BE2C (cell line): ENCODE data around the gene CPT1B.
A peak's percentile ranks its signal among the peaks of the same experiment; 100 is the strongest.

Source experiments
- DNase-seq: peaks from one replicate; pipeline ENCODE4 v3.0.0-alpha.2; 2020
- H3K27me3 ChIP-seq: fragments of 250-450 bp; sonication (Bioruptor Pico); 2 replicates; pipeline ENCODE4 v1.5.1; 2020; ENCODE audit warnings: mild to moderate bottlenecking
- H3K36me3 ChIP-seq: fragments of 250-450 bp; sonication (Bioruptor Pico); 2 replicates; pipeline ENCODE4 v1.5.1; 2020; ENCODE audit warnings: mild to moderate bottlenecking
- H3K4me1 ChIP-seq: fragments of 250-450 bp; sonication (Bioruptor Pico); 2 replicates; pipeline ENCODE4 v1.5.1; 2020
- H3K4me3 ChIP-seq: 2 replicates; pipeline ENCODE4 v1.5.1; 2011; ENCODE audit warnings: low read depth, low read length
- H3K9me3 ChIP-seq: fragments of 250-450 bp; sonication (Bioruptor Pico); 2 replicates; pipeline ENCODE4 v1.5.1; 2020
- TF ChIP-seq, protein P1 (sequence below): IDR thresholded peaks from 2 replicates; pipeline ENCODE4 v1.5.1; 2012; ENCODE audit warnings: mild to moderate bottlenecking, low read depth, low read length

Gene CPT1B

DNA sequence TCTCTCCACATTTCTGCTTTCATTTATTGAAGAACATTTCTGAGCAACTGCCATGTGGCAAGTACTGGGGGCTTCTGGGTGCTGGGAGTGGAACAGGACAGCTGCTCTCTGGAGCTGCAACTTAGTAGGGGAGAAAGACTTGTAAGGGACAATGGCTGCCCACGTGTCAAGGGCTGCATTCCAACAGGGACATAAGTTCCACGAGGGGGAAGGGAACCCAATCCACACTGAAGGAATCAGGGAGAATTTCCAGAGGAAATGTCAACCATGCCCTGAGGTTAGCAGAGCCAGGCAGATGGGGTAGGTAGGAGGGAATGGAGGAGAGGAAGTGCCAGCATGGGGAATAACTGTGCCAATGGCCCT, 24.1 kb upstream of the CPT1B start:
- no peak for DNase-seq
- Histone ChIP-seq H3K9me3 (no peaks in the 10 kb centered on the region), H3K27me3 (no peaks in the 10 kb centered on the region), H3K4me1 (peaks cover 7% of the 10 kb centered on the region), H3K36me3 (peaks cover 40% of the 10 kb centered on the region), H3K4me3 (no peak overlapping the region; the same call in 1 of the 2 replicates)
- TF ChIP-seq, protein P1, sequence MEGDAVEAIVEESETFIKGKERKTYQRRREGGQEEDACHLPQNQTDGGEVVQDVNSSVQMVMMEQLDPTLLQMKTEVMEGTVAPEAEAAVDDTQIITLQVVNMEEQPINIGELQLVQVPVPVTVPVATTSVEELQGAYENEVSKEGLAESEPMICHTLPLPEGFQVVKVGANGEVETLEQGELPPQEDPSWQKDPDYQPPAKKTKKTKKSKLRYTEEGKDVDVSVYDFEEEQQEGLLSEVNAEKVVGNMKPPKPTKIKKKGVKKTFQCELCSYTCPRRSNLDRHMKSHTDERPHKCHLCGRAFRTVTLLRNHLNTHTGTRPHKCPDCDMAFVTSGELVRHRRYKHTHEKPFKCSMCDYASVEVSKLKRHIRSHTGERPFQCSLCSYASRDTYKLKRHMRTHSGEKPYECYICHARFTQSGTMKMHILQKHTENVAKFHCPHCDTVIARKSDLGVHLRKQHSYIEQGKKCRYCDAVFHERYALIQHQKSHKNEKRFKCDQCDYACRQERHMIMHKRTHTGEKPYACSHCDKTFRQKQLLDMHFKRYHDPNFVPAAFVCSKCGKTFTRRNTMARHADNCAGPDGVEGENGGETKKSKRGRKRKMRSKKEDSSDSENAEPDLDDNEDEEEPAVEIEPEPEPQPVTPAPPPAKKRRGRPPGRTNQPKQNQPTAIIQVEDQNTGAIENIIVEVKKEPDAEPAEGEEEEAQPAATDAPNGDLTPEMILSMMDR = no peak

DNA sequence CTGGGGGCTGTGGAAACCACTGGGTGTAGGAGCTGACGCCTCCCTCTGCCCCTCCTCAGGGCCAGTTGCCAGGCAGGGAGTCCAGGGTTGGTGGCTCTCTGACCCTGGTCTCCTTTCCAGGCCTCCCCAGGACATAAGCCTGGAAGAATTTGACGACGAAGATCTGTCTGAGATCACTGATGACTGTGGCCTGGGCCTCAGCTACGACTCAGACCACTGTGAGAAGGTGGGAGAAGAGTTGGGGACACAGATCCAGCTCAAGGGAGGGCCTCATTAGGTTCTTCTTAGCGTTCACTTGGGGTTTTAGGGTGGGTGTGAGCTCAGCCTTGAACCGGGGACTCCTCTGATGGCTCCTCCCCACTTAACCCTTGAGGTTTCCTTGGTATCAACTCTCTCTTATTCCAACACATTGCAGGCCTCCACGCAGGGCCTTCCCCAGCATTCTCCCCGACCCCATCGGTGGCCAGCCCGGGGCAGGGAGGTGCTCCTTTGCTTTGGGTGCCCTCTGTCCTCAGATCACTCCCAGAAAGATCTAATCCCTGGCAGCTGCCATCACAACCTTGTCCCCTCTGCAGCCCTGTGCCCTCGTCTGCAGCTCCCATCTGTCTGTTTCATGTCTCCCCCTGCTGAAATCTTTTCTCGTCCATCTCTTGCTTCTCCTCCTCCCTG, 23.6 kb upstream of the CPT1B start:
- Histone ChIP-seq H3K9me3 (no peaks in the 10 kb centered on the region), H3K4me1 (peaks cover 7% of the 10 kb centered on the region), H3K36me3 (peaks cover 36% of the 10 kb centered on the region), H3K27me3 (no peaks in the 10 kb centered on the region), H3K4me3 (peak overlapping the region; percentile 78)
- TF ChIP-seq, protein P1 = no peak
- DNase-seq = no peak

DNA sequence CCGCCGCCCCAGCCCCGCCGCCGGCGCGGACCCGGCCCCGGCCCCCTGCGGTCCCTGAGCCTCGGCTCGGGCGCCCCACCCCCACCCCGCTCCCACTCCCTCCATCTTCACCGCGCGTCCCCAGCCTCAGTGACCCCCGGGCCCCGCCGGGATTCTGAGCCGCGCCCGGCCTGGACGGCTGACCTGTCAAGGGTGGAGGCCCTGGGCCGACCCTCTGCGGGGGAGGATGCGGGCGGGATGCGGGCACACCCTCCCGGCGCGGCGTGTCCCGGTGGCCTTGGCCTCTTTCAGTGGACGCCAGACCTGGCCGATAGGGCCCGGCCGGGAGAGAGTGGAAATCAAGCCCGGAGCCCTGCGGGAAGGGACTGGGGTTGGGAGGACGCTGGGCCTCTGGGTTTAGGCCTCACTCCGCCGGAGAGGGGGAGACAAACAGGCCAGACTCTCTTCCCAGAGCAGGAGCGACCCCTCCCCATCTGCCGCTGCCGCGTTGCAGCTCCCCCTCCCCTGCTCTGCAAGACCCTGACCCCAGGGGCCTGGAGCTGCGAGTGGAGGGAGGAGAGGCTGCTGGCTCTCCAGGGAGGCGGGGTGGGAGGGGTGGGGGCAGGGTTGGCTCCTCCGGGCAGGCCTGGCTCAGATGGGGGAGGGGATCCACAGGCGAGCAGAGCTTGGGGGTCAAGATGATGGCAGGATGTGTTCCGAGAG, 22.9 kb upstream of the CPT1B start:
- no peaks in the 10 kb centered on the region for H3K9me3 ChIP-seq
- peak overlapping the region; percentile 78 for H3K4me3 ChIP-seq
- TF ChIP-seq, protein P1 = no peak
- H3K27me3 ChIP-seq = no peaks in the 10 kb centered on the region
- H3K4me1 ChIP-seq = peaks cover 7% of the 10 kb centered on the region
- peak; percentile 40 for DNase-seq
- H3K36me3 ChIP-seq = peaks cover 32% of the 10 kb centered on the region

DNA sequence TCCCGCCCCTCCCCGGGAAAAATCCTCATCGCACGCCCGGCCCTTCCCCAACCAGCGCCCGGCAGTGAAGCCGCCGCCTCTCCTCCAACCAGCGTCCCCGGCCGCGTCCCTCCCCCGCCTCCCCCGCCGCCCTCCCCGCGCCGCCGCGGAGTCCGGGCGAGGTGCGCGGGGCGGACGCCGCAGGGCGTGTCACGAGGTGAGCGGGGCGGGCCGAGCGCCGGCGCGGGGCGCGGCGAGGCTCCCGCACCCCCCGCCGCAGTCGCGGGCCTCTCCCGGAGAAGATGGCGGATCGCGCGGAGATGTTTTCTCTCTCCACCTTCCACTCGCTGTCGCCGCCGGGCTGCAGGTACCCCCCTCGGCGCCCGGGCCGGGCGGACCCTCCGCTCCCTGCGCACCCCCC, 22.3 kb upstream of the CPT1B start, which contains the start of gene MAPK8IP2:
Gene MAPK8IP2, plus strand, starts transcription at position 256 of the 400 bp plus-strand sequence. Its CDS starts 26 bp downstream, at position 282.
- Histone ChIP-seq H3K4me1 (peaks cover 7% of the 10 kb centered on the region), H3K27me3 (no peaks in the 10 kb centered on the region), H3K36me3 (peaks cover 26% of the 10 kb centered on the region), H3K4me3 (peak within 1 kb of the TSS; percentile 78), H3K9me3 (no peaks in the 10 kb centered on the region)
- peak; percentile 78 for DNase-seq
- TF ChIP-seq, protein P1 = no peak

DNA sequence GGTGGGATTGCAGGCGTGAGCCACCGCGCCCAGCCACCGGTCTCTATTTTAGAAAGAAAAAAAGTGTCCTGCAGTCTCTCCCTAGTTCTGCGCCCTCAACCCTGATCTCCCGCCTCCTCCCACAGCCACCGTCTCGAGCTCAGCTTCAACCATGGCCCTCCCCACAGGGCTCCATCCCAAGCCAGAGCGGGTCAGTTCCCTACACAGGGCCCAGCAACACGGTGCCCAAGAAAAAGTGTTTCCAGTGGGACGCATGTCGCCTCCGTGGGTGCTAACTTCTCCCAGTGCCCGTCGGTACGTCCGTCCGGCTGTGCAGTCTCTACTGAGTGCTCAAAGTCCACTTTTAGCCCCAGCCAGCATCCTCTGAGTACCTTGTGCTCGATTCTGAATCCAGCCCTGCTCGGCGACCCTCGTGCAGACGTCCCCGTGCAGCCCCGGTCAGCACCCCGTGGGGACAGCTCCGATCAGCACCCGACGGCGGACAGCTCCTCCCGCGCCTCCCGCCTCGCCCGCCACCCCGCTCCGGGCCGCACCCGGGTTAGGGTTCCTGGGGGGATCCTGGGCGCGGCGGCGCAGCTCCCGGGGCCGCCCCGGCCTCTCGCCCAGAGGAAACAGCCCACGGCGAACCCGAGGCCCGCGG, 21.7 kb upstream of the CPT1B start:
- TF ChIP-seq, protein P1 = no peak
- H3K27me3 ChIP-seq = no peaks in the 10 kb centered on the region
- peak; percentile 44 for DNase-seq
- no peaks in the 10 kb centered on the region for H3K9me3 ChIP-seq
- peaks cover 20% of the 10 kb centered on the region for H3K36me3 ChIP-seq
- H3K4me3 ChIP-seq = peak overlapping the region; percentile 65
- peaks cover 7% of the 10 kb centered on the region for H3K4me1 ChIP-seq
